GM21717 (cell line): Measurements from ENCODE around the gene PKD1L1.
"Not testable (repeated sequence)": the region's sequence is repeated elsewhere in the genome, so short reads cannot be mapped to it uniquely, and the experiment has no call there.

Source experiments
- ATAC-seq: cut with Tn5 transposase; IDR thresholded peaks from one replicate; pipeline ENCODE4 v1.9.1; 2021; ENCODE audit warnings: mild to moderate bottlenecking, moderate library complexity; ENCODE audit not compliant: unreplicated experiment

Gene PKD1L1

GRCh38 chr7:47796347-47796746 lies 151.9 kb downstream of the PKD1L1 start:
- ATAC-seq: no peak

- ATAC-seq: no peak
Measured at GRCh38 chr7:47795631-47796030, 152.6 kb downstream of the PKD1L1 start.

DNA sequence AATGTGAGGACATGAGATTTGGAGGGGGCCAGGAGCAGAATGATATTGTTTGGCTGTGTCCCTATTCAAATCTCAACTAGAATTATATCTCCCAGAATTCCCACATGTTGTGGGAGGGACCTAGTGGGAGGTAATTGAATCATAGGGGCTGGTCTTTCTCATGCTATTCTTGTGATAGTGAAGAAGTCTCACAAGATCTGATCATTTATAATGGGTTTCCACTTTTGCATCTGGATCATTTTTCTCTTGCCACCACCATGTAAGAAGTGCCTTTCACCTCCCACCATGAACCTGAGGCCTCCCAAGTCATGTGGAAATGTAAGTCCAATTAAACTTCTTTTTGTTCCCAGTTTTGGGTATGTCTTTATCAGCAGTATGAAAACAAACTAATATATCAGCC lies 153.1 kb downstream of the PKD1L1 start:
- not testable (repeated sequence) for ATAC-seq

- ATAC-seq: no peak
Measured at GRCh38 chr7:47794016-47794415, 154.2 kb downstream of the PKD1L1 start.

GRCh38 chr7:47793186-47793585 lies 155.1 kb downstream of the PKD1L1 start:
- ATAC-seq: not testable (repeated sequence)

- no peak for ATAC-seq
Measured at GRCh38 chr7:47792521-47793121, 155.6 kb downstream of the PKD1L1 start.

DNA sequence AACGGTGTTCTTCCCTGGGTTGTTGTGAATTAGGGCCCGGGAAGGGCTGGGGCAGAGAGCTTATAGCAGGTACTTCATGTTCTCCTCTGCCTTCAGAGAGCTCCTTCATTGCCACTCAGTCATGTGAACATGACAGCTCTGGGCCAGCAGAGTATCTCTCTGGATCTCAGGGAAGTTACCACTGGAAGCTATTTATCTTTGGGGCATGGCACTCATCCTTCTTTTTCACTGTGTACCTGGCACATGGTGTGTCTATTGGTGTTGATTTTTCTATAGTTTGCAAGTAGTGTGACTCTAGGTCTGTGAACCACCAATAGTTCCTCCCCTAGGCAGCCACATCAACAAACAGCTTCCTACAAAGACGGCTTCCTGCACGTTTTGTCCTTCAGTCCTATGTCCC lies 156.6 kb downstream of the PKD1L1 start:
- no peak for ATAC-seq

GRCh38 chr7:47788083-47788482 lies 160.2 kb downstream of the PKD1L1 start:
- ATAC-seq: no peak

GRCh38 chr7:47787249-47788069 lies 160.8 kb downstream of the PKD1L1 start:
- ATAC-seq: no peak

- ATAC-seq: no peak
Measured at GRCh38 chr7:47786557-47787248, 161.6 kb downstream of the PKD1L1 start.

GRCh38 chr7:47785923-47786556 lies 162.2 kb downstream of the PKD1L1 start:
- ATAC-seq: no peak

GRCh38 chr7:47783456-47784223 lies 164.6 kb downstream of the PKD1L1 start:
- no peak for ATAC-seq

GRCh38 chr7:47782792-47783191 lies 165.5 kb downstream of the PKD1L1 start:
- no peak for ATAC-seq

DNA sequence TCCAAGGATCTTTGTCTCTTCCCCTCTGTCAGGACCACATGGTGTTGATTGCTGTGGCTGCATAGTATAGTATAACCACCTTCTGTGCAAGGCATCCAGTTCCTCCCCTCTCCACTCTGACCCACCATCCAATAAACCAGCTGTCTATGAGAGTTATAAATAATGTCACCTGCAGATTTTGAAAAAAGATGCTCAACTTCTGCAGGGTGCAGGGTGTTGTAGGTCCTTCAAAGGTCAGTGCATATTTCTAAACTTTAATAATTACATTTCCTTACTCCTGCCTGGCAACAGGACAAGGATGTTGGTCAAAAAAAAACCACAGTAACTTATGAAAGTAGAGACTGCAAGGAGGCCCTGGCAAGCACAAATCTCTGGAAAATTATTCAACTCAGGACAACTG lies 166.2 kb downstream of the PKD1L1 start:
- no peak for ATAC-seq

- ATAC-seq: no peak
Measured at GRCh38 chr7:47780555-47780954, 167.7 kb downstream of the PKD1L1 start.

DNA sequence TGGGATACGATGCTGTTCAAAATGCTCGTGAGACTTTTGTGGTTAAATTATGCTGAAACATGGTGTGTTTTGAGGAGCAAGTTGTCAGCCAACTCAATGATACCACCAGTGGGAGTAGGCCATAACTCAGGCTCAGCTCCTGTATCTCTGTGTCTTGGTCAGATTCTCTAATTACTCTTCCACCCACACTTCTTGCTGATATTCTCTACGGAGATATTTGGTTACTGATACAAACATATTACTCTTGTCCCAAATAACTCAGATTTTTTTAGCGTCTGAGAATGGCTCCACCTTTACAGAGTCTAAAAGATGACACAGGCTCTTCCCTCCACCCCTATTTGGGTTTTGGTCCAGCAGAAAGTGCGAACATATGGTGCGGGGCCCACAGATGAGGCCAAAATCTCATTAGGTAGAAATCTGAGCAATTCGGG lies 168.9 kb downstream of the PKD1L1 start:
- no peak for ATAC-seq

- ATAC-seq: no peak
Measured at GRCh38 chr7:47778153-47778661, 170.1 kb downstream of the PKD1L1 start.

GRCh38 chr7:47777531-47778152 lies 170.6 kb downstream of the PKD1L1 start:
- no peak for ATAC-seq

- no peak for ATAC-seq
Measured at GRCh38 chr7:47776335-47776734, 171.9 kb downstream of the PKD1L1 start.

GRCh38 chr7:47775238-47775637 lies 173.0 kb downstream of the PKD1L1 start:
- ATAC-seq: no peak
